Measurements from ENCODE around the gene SBF2.
"Not testable (repeated sequence)": the region's sequence is repeated elsewhere in the genome, so short reads cannot be mapped to it uniquely, and the experiment has no call there.

The SBF2 gene

GRCh38 chr11:10096987-10097386 lies 197.0 kb downstream of the SBF2 start:
- H3K27ac ChIP-seq: no peak overlapping the region
- DNase-seq (ENCODE audit: low spot score): no peak
- no peak overlapping the region for H3K4me3 ChIP-seq
- TF ChIP-seq CTCF (IDR thresholded peaks at IDR 0.05): no peak

- no peak overlapping the region for H3K27ac ChIP-seq
- H3K4me3 ChIP-seq: no peak overlapping the region
- TF ChIP-seq CTCF (IDR thresholded peaks at IDR 0.05): no peak
- no peak for DNase-seq (ENCODE audit: low spot score)
These were observed 198.4 kb downstream of the SBF2 start for GRCh38 chr11:10095412-10096208.

GRCh38 chr11:10092426-10092825 lies 201.6 kb downstream of the SBF2 start:
- DNase-seq (ENCODE audit: low spot score): no peak
- no peak overlapping the region for H3K4me3 ChIP-seq
- no peak for TF ChIP-seq CTCF (IDR thresholded peaks at IDR 0.05)
- H3K27ac ChIP-seq: no peak overlapping the region

GRCh38 chr11:10091314-10092045 lies 202.5 kb downstream of the SBF2 start:
- DNase-seq (ENCODE audit: low spot score): no peak
- no peak overlapping the region for H3K4me3 ChIP-seq
- no peak for TF ChIP-seq CTCF (IDR thresholded peaks at IDR 0.05)
- H3K27ac ChIP-seq: no peak overlapping the region

DNA sequence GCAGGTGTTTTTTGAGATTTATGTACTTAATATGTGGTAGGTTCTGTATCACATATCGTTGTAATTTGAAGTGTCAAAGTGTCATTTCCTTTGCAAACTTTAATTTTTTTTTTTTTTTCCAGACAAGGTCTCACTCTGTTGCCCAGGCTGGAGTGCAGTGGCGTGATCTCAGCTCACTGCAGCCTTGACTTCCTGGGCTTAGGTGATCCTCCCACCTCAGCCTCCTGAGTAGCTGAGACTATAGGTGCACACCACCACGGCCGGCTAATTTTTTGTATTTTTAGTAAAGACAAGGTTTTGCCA lies 206.1 kb downstream of the SBF2 start:
- not testable (repeated sequence) for DNase-seq (ENCODE audit: low spot score); H3K4me3 ChIP-seq; H3K27ac ChIP-seq

- no peak for TF ChIP-seq CTCF (IDR thresholded peaks at IDR 0.05)
- no peak for DNase-seq (ENCODE audit: low spot score)
- no peak overlapping the region for H3K27ac ChIP-seq
These were observed 206.7 kb downstream of the SBF2 start for GRCh38 chr11:10087186-10087922.

DNA sequence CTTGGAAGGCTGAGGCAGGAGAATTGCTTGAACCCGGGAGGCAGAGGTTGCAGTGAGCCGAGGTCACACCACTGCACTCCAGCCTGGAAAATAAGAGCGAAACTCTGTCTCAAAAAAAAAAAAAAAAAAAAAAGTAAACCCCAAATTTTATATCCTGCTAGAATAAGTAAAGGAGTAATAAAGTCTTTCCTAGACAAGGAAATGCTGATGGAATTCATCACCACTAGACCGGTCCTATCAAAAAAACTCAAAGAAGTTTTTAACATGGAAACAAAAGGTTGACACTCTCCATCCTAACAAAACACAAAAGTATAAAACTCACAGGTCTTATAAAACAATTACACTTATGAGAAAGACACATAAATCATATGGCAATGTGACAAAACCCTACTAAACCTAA lies 213.9 kb downstream of the SBF2 start:
- Histone ChIP-seq H3K4me3 (no peak overlapping the region), H3K27ac (no peak overlapping the region)
- TF ChIP-seq CTCF (IDR thresholded peaks at IDR 0.05): no peak
- DNase-seq (ENCODE audit: low spot score): no peak

More at GRCh38 chr11:10087186-10087922, 206.7 kb downstream of the SBF2 start:
- no peak overlapping the region for H3K4me3 ChIP-seq
